Colonic mucosa (tissue), 4 donors: ENCODE data around the gene LRRC7. TPM values are rescaled to one million over a fixed set of nuclear protein-coding genes. Genes with fewer than 3 reads are reported as not detected.
"Not testable (repeated sequence)": the region's sequence is repeated elsewhere in the genome, so short reads cannot be mapped to it uniquely, and the experiment has no call there.

ENCODE experiments used
- DNase-seq: peaks from one replicate; pipeline ENCODE4 v3.0.0-alpha.2; 2020
- H3K27ac ChIP-seq: fragments of 200-600 bp; one replicate; pipeline ENCODE4 v1.8.0; 2021
- H3K27me3 ChIP-seq: fragments of 200-600 bp; one replicate; pipeline ENCODE4 v1.8.0; 2021
- H3K36me3 ChIP-seq: fragments of 200-600 bp; one replicate; pipeline ENCODE4 v1.8.0; 2021
- H3K4me1 ChIP-seq: fragments of 200-600 bp; one replicate; pipeline ENCODE4 v1.8.0; 2021; ENCODE audit warnings: mild to moderate bottlenecking
- H3K4me3 ChIP-seq: fragments of 200-600 bp; one replicate; pipeline ENCODE4 v1.8.0; 2021
- H3K9ac ChIP-seq, 2 donors: one replicate each; pipeline ENCODE4 v1.7.0; 2013; ENCODE audit warnings: control low read depth in 2 of 2, low read depth in 2 of 2, low read length in 2 of 2
- H3K9me3 ChIP-seq: fragments of 200-600 bp; one replicate; pipeline ENCODE4 v1.8.0; 2021
- intact Hi-C: fragments of 100-400 bp; cut with DNase I; formaldehyde crosslinking; loops from one replicate; pipeline ENCODE4 v1.14.1; 2022
- total RNA-seq, 2 donors: library from RNA; stranded (reverse); fragmentation: NEBNext Ultra II Directional in 1 of 2; extraction: Animal tissue kit (Norgen Biotek cat#: 25700) in 1 of 2; gene quantifications; one replicate each; pipeline ENCODE4 v1.2.1, GENCODE V29; 2021
- TF ChIP-seq, protein P1 (sequence below): fragments of 200-600 bp; IDR thresholded peaks from one replicate; pipeline ENCODE4 v1.8.0; 2022; ENCODE audit warnings: antibody characterized with exemption, mild to moderate bottlenecking
- donor health status: healthy.
- donor health status: DM: no; HTN: no; CAD: no.
- donor health status: DM: no; HTN: no; CAD: no.

Gene LRRC7
- total RNA-seq, 2 donors from 2014 or later, result 0.21 to 0.22 TPM

DNA sequence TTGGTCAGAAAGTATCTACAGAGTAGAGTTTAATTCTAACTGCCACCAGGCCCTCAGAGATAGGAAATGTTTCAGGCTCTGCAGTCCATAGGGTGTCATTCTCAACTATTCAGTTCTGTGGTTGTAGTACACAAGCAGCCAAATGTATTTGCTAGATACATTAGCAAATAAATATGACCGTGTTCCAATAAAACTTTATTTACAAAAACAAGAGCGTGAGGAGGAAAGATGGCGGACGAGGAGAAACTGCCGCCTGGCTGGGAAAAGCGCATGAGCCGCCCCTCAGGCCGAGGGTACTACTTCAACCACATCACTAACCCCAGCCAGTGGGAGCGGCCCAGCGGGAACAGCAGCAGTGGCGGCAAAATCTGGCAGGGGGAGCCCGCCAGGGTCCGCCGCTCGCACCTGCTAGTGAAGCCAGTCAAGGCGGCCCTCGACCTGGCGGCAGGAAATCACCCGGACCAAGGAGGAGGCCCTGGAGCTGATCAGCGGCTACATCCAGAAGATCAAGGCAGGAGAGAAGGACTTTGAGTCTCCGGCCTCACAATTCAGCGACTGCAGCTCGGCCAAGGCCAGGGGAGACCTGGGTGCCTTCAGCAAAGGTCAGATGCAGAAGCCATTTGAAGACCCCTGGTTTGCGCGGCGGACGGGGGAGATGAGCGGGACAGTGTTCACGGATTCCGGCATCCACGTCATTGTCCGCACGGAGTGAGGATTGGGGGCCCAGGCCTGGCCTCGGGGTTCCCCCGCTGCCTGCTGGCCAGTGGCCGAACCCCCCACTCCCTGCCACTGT, 351.6 kb downstream of the LRRC7 start:
- Histone ChIP-seq H3K36me3 (no peaks in the 10 kb centered on the region), H3K4me1 (no peaks in the 10 kb centered on the region), H3K27ac (no peak overlapping the region), H3K27me3 (no peaks in the 10 kb centered on the region), H3K4me3 (no peak overlapping the region), H3K9me3 (no peaks in the 10 kb centered on the region), H3K9ac (no peak overlapping the region)
- TF ChIP-seq, protein P1, sequence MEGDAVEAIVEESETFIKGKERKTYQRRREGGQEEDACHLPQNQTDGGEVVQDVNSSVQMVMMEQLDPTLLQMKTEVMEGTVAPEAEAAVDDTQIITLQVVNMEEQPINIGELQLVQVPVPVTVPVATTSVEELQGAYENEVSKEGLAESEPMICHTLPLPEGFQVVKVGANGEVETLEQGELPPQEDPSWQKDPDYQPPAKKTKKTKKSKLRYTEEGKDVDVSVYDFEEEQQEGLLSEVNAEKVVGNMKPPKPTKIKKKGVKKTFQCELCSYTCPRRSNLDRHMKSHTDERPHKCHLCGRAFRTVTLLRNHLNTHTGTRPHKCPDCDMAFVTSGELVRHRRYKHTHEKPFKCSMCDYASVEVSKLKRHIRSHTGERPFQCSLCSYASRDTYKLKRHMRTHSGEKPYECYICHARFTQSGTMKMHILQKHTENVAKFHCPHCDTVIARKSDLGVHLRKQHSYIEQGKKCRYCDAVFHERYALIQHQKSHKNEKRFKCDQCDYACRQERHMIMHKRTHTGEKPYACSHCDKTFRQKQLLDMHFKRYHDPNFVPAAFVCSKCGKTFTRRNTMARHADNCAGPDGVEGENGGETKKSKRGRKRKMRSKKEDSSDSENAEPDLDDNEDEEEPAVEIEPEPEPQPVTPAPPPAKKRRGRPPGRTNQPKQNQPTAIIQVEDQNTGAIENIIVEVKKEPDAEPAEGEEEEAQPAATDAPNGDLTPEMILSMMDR, result no peak
- intact Hi-C loops, result no loop called here
- no peak for DNase-seq

DNA sequence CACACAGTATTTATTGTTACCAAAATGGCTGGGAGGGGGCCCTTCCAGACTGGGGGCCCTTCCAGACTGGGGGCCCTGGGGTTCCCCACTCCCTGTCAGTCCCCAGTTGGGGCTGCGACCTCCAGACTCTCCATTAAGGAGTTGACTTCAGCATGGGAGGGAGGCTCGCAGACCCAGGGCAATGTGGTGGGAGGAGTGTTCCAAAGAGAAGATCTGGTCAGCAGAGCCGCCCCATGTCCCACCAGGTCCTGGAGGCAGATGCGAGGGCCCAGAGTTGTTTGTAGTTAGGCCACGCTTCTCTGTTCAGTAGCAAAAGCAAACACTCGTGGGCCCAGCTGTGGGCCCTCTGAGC, 352.2 kb downstream of the LRRC7 start:
- H3K4me1 ChIP-seq, result no peaks in the 10 kb centered on the region

DNA sequence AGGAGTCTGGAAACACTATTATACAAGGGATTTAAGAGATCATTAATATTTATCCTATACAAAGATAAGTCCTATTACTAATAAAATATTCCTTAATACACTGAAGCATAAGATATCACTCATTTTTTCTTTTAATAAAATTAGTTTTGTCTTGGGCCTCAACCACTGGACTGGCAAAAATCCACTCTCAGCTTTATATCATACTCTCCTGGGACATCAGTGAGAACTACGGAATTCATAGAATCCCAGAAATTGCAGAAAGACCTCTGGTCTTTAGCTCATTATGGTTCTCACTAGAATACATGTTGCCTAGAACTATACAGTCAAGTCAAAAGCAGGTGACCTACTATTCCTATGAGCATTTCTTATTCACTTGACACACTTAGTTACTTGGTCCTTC, 352.7 kb downstream of the LRRC7 start:
- H3K27me3 ChIP-seq, result no peaks in the 10 kb centered on the region
- no peaks in the 10 kb centered on the region for H3K9me3 ChIP-seq
- intact Hi-C loops, result no loop called here
- TF ChIP-seq, protein P1, result no peak
- no peak for DNase-seq
- no peak overlapping the region for H3K9ac ChIP-seq
- no peak overlapping the region for H3K27ac ChIP-seq
- no peak overlapping the region for H3K4me3 ChIP-seq
- no peaks in the 10 kb centered on the region for H3K36me3 ChIP-seq
- H3K4me1 ChIP-seq, result no peaks in the 10 kb centered on the region

More for the DNA sequence above, 352.2 kb downstream of the LRRC7 start:
- no peaks in the 10 kb centered on the region for H3K27me3 ChIP-seq
- TF ChIP-seq, protein P1, result no peak
- no peak overlapping the region for H3K27ac ChIP-seq
- no peak for DNase-seq
- no peak overlapping the region for H3K9ac ChIP-seq
- no peaks in the 10 kb centered on the region for H3K9me3 ChIP-seq
- intact Hi-C loops, result no loop called here
- H3K4me3 ChIP-seq, result no peak overlapping the region
- H3K36me3 ChIP-seq, result no peaks in the 10 kb centered on the region

DNA sequence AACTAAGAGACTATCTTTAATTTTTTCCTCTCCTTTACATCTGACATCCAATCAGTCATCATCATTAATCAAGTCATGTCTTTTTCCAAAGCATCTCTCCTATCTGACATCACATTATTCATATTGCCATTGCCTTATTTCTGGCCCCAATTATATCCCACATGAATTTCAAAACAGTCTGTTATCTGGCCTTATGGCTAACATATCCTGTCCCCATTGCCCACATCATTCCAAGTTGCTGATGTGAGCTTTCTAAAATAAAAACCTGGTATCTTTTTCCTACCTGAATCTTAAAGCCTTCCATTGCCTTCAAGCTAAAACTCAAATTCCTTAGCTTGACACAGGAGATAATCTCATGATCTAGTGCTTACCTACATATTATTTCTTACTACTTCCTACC, 353.8 kb downstream of the LRRC7 start:
- Histone ChIP-seq H3K4me1 (no peaks in the 10 kb centered on the region), H3K9me3 (no peaks in the 10 kb centered on the region), H3K36me3 (no peaks in the 10 kb centered on the region), H3K27ac (no peak overlapping the region), H3K9ac (no peak overlapping the region), H3K4me3 (no peak overlapping the region), H3K27me3 (no peaks in the 10 kb centered on the region)
- DNase-seq, result no peak
- TF ChIP-seq, protein P1, result no peak
- intact Hi-C loops, result no loop called here

DNA sequence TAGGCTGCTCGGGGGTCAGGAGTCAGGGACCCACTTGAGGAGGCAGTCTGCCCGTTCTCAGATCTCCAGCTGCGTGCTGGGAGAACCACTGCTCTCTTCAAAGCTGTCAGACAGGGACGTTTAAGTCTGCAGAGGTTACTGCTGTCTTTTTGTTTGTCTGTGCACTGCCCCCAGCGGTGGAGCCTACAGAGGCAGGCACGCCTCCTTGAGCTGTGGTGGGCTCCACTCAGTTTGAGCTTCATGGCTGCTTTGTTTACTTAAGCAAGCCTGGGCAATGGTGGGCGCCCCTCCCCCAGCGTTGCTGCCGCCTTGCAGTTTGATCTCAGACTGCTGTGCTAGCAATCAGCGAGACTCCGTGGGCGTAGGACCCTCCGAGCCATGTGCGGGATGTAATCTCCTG, 360.5 kb downstream of the LRRC7 start:
- not testable (repeated sequence) for H3K27ac ChIP-seq, H3K27me3 ChIP-seq

DNA sequence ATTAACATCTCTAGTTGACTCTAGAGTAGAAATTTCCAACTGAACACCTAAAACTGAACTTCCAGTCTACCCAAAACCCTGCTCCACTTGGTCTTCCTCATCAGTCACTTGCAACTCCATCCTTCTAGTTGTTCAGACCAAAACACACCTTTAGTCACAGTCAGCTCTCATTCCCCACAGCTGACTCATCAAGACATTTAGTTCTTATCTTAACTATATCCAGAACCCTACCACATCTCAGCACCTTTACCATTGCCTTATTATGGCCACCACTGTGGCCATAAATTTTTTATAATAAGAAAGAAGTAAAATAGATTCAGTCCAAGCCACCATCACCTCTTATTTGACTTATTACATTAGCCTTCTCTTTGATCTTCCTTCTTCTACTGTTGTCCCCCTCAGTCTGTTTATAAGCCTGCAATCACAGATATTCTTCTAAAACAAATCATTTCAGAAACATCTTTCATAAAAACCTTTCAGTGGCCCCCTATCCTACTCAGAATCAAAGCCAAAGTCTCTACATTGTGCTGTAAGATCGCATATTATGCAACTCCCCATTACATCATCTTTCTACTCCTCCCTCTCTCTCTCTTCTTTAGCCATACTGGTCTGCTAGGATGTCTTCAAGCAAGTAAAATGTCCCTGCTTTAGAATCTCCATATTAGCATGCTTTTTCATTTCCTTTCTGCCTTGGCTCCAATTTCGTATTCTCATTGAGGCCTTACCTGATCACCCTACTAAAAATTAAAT, 361.8 kb downstream of the LRRC7 start:
- H3K9ac ChIP-seq, result no peak overlapping the region
- TF ChIP-seq, protein P1, result no peak
- no peak overlapping the region for H3K4me3 ChIP-seq
- H3K27ac ChIP-seq, result no peak overlapping the region
- no peaks in the 10 kb centered on the region for H3K27me3 ChIP-seq
- DNase-seq, result no peak
- no peaks in the 10 kb centered on the region for H3K9me3 ChIP-seq
- no peaks in the 10 kb centered on the region for H3K36me3 ChIP-seq
- intact Hi-C loops, result no loop called here
- H3K4me1 ChIP-seq, result no peaks in the 10 kb centered on the region

More for the DNA sequence above, 360.5 kb downstream of the LRRC7 start:
- H3K9ac ChIP-seq, DNase-seq, H3K4me1 ChIP-seq, H3K36me3 ChIP-seq, H3K9me3 ChIP-seq, H3K4me3 ChIP-seq, intact Hi-C loops: not testable (repeated sequence)
